Renal cortex interstitium (tissue), 15 donors: ENCODE measurements around the gene HTT-AS. TPM values are rescaled to one million over a fixed set of nuclear protein-coding genes. Genes with fewer than 3 reads are reported as not detected.

Experiments
- DNase-seq, 11 donors: peaks; one replicate each; pipeline ENCODE4 v3.0.0-alpha.2; 2013; ENCODE audit warnings: low read depth in 9 of 11, low spot score in 4 of 11; ENCODE audit errors: extremely low read depth in 1 of 11
- long read RNA-seq, 16 experiments: transcript quantifications; one replicate each; lab custom pipeline, GENCODE V29; 2026
- polyA plus RNA-seq, 3 donors: library from polyadenylated mRNA; unstranded; fragments of 120-200 nt; gene quantifications; one replicate each; pipeline ENCODE4 v1.2.1, GENCODE V29; 2013; ENCODE audit not compliant: insufficient read length in 3 of 3

Gene HTT-AS
- not detected for polyA plus RNA-seq
- long read RNA-seq, donor 1, result 0 reads
- long read RNA-seq, donor 2, result 0 reads
- long read RNA-seq, donor 3, result 0 reads
- long read RNA-seq, donor 4, result 0 reads
- long read RNA-seq, donor 5, result 0 reads
- long read RNA-seq, donor 6, result 0 reads
- long read RNA-seq, donor 7, result 0 reads
- long read RNA-seq, donor 8, result 0 reads
- long read RNA-seq, donor 9, result 0 reads
- long read RNA-seq, donor 10, result 0 reads
- long read RNA-seq, donor 11, partial matches to known transcripts, result 15 of 15 reads
- long read RNA-seq, donor 11, other reads (novel, unspliced or antisense), result 0 of 15 reads
- long read RNA-seq, donor 12, result 0 reads
- long read RNA-seq, donor 13, result 0 reads
- long read RNA-seq, donor 14, result 0 reads
- long read RNA-seq, donor 15, result 0 reads
- long read RNA-seq, donor 16, partial matches to known transcripts, result 29 of 29 reads
- long read RNA-seq, donor 16, other reads (novel, unspliced or antisense), result 0 of 29 reads

- peak; percentile 89 to 96 (median 92) for DNase-seq
Observed at GRCh38 chr4:3074078-3074845, at the start of gene HTT-AS, which contains the start of gene HTT. Gene HTT-AS (minus strand): TSS chr4:3074538. Gene HTT (plus strand): TSS chr4:3074681. CDS start chr4:3074826, 145 bp downstream.

GRCh38 chr4:3123181-3123671 lies 48.9 kb upstream of the HTT-AS start:
- peak in 4 of 11 donors; percentile 17 to 47 (median 34) for DNase-seq

- DNase-seq, result peak in 4 of 11 donors; percentile 19 to 45 (median 34)
Observed at GRCh38 chr4:3122081-3122563, 47.8 kb upstream of the HTT-AS start.

- DNase-seq, result no peak
Observed at GRCh38 chr4:3121596-3121995, 47.3 kb upstream of the HTT-AS start.

- no peak for DNase-seq
Observed at GRCh38 chr4:3121110-3121509, 46.8 kb upstream of the HTT-AS start.

GRCh38 chr4:3119464-3119863 lies 45.1 kb upstream of the HTT-AS start:
- DNase-seq, result no peak

GRCh38 chr4:3118312-3118711 lies 44.0 kb upstream of the HTT-AS start:
- no peak for DNase-seq

- DNase-seq, result no peak
Observed at GRCh38 chr4:3116955-3117354, 42.6 kb upstream of the HTT-AS start.

- DNase-seq, result no peak
Observed at GRCh38 chr4:3115637-3116270, 41.4 kb upstream of the HTT-AS start.

- DNase-seq, result no peak
Observed at GRCh38 chr4:3114377-3114776, 40.0 kb upstream of the HTT-AS start.

GRCh38 chr4:3112609-3113469 lies 38.5 kb upstream of the HTT-AS start:
- no peak for DNase-seq

- DNase-seq, result no peak
Observed at GRCh38 chr4:3112201-3112600, 37.9 kb upstream of the HTT-AS start.

- peak in 3 of 11 donors; percentile 16 to 28 (median 16) for DNase-seq
Observed at GRCh38 chr4:3111461-3111860, 37.1 kb upstream of the HTT-AS start.

- no peak for DNase-seq
Observed at GRCh38 chr4:3108211-3108610, 33.9 kb upstream of the HTT-AS start.

GRCh38 chr4:3107691-3108121 lies 33.4 kb upstream of the HTT-AS start:
- DNase-seq, result no peak

GRCh38 chr4:3107271-3107670 lies 32.9 kb upstream of the HTT-AS start:
- no peak for DNase-seq

- peak in 8 of 11 donors; percentile 43 to 65 (median 59) for DNase-seq
Observed at GRCh38 chr4:3106339-3107186, 32.2 kb upstream of the HTT-AS start.
